LNCaP clone FGC (cell line): ENCODE measurements around the gene REEP2.

Experiments used
- DNase-seq: peaks from one replicate; pipeline ENCODE4 v3.0.0-alpha.2; 2011; ENCODE audit warnings: low read depth
- H3K4me3 ChIP-seq: 2 replicates; pipeline ENCODE4 v1.5.1; 2011; ENCODE audit warnings: mild to moderate bottlenecking, low read depth, low read length, control low read depth
- TF ChIP-seq, protein P1 (sequence below): IDR thresholded peaks from 2 replicates; pipeline ENCODE4 v1.5.1; 2012; ENCODE audit warnings: mild to moderate bottlenecking; ENCODE audit not compliant: control insufficient read depth, insufficient read depth; ENCODE audit errors: extremely low read depth

Gene REEP2

DNA sequence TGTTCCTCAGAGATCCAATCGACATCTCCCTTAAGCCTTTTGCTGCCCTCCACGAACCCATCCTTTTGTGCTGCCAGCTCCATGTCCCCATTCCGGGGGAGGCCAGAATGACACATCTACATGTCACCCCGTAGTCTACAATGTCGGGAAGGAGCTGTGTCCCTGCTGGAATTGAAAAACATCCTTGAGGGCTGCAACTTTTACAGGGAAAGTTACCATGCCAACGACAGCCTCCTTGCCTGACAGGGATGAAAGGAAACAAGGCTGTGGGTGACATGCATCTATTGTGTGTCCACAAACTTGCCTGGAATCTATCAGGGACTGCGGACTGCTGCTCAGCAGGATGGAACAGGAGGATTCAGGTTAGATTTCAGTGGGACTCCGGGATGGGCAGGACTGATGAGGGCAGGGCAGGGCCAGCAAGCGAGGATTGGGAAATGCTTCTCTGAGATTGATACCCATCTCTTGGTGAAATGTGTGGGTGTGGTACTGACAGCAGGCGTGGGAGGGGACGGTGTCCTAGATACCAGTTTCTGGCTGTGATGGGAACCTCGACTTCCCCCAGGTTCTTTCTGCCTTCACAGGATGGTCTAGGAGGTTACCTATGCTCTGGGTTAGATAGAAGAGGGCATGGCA, 51.9 kb downstream of the REEP2 start:
- no peak for DNase-seq
- TF ChIP-seq, protein P1, sequence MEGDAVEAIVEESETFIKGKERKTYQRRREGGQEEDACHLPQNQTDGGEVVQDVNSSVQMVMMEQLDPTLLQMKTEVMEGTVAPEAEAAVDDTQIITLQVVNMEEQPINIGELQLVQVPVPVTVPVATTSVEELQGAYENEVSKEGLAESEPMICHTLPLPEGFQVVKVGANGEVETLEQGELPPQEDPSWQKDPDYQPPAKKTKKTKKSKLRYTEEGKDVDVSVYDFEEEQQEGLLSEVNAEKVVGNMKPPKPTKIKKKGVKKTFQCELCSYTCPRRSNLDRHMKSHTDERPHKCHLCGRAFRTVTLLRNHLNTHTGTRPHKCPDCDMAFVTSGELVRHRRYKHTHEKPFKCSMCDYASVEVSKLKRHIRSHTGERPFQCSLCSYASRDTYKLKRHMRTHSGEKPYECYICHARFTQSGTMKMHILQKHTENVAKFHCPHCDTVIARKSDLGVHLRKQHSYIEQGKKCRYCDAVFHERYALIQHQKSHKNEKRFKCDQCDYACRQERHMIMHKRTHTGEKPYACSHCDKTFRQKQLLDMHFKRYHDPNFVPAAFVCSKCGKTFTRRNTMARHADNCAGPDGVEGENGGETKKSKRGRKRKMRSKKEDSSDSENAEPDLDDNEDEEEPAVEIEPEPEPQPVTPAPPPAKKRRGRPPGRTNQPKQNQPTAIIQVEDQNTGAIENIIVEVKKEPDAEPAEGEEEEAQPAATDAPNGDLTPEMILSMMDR: no peak
- H3K4me3 ChIP-seq: no peak overlapping the region

DNA sequence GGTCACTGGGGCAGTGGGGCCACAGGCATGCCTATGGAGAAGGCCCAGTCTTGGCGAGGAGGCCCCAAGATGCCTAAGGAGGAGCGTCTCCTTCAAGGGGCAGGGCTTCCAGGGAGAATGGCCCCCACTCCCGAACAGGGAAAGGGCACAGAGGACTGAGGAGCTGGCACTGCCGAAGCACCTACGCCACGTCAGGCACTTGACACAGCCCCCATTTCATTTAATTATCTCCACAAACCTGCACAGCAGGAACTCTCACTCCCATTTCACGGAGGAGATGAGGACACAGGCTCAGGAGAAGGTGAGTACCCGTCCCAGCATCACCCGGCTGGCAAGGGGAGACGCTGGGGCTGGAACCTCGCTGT, 52.4 kb downstream of the REEP2 start:
- TF ChIP-seq, protein P1: no peak
- H3K4me3 ChIP-seq: peak overlapping the region; percentile 60
- DNase-seq: no peak

GRCh38 chr5:138491669-138492559, 53.1 kb downstream of the REEP2 start:
- peak; percentile 71 for DNase-seq
- TF ChIP-seq, protein P1: no peak
- peak overlapping the region; percentile 60 for H3K4me3 ChIP-seq

DNA sequence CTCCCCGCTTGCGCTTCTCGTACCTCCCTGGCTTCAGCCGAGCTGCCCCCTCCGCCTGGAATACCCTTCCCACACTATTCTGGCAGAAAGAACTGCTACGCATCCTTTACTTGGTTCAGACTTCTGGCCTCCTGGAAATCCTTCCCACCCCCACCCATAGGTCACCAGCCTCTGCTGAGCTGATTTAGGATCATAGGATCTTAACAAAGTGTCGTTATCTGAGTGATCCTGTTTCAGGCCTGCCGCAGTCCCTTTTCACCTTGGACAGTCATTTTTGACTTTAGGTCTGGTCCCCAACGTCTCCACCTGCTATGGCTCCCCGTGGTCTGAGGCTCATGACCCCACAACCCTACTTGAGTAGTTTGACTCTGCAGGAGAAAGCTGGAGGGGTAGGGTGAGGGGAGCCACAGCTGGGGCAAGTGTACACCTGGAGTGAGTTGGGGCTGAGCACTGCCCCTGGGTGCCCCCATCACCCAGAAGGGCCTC, 53.7 kb downstream of the REEP2 start:
- peak overlapping the region; percentile 49 for H3K4me3 ChIP-seq
- DNase-seq: no peak
- TF ChIP-seq, protein P1: no peak

- DNase-seq: no peak
- H3K4me3 ChIP-seq: no peak overlapping the region
- TF ChIP-seq, protein P1: no peak
Observed at GRCh38 chr5:138495351-138495750, 56.5 kb downstream of the REEP2 start.
